C1 segment of cervical spinal cord (tissue), 14 donors: ENCODE results near the gene FGF1.

Experiments used
- DNase-seq, 14 donors: peaks; one replicate each; lab custom pipeline; 2025; lab: John Stamatoyannopoulos, UW

The FGF1 gene

DNA sequence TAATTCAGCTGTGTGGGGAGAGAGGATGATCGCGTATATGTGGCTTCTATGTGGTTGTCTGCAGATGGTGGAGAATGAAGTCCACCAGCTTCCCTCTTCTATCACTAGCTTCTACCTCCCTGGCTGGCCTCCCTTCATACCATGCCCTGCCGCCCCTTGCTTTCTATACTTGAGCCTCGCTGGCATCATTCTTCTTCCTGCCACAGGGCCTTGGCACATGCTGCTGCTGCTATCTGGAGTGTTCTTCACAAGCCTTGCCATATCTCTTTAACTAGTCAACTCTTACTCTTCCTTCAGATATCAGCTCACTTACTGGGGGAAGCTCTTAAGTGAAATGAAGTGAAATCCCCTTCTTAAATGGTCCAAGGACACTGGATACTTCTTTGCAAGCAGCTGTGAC lies 100.4 kb downstream of the FGF1 start:
- no peak for DNase-seq

GRCh38 chr5:142584891-142585290 lies 101.0 kb downstream of the FGF1 start:
- no peak for DNase-seq

DNA sequence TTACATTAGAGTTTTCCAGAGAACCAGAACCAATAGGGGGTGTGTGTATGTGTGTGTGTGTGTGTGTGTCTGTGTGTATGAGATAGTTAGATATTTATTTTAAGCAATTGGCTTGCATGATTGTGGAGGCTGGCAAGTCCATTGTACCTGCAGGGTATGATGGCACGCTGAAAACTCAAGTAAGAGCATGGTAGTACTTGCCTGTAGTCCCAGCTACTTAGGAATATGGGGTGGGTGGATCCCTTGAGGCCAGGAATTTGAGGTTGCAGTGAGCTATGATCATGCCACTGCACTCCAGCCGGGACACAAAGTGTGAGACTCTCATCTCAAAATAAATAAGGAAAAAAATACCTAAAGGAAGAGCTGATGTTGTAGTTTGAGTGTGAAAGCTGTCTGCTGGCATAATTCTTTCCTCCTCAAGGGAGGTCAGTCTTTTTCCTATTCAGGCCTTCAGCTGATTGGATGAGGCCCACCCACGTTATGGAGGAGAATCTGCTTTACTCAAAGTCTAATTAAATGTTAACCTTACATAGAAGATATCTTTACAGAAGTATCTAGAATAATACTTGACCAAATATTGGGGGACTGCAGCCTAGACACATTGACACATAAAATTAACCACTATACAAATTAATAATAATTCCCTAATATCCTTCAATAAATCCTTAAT lies 107.6 kb downstream of the FGF1 start:
- no peak for DNase-seq

DNA sequence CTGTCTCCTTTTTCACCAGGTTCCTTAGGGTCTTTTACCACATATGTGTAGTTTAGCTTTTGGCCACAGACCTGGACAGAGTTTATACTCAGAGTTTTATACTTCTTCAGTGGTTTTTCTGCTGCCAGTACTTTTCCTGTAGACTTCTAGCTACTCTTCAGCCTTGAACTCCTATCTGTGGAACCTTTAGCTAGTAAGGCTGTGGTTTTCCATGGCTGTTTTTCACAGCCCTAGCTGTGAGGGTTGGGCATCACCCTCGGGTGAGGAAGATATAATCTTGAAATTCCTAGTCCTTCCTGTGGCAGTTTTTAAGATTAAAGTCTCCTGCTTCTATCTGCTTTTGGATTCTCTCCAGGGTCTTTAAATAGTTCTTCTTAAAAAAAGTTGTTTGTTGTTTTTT lies 109.1 kb downstream of the FGF1 start:
- no peak for DNase-seq

DNA sequence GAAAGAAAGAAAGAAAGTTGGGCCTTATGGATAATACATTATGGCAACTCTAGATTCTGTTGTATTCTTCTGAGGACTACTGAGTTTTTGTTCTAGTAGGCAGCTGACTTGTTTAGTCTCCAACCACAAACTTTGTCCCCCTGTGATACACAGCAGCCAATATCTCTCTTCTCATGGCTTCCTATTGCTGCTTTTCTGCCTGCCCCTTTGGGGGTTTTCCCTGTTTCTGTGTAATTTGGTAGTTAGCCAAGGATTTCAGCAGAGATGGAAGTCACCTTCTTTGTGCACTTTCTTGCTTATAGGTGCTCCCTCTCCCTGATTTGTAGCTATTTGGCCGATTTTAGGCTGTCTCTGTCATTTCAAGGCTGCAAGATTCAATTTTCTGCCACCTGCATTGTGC lies 109.6 kb downstream of the FGF1 start:
- DNase-seq: no peak

DNA sequence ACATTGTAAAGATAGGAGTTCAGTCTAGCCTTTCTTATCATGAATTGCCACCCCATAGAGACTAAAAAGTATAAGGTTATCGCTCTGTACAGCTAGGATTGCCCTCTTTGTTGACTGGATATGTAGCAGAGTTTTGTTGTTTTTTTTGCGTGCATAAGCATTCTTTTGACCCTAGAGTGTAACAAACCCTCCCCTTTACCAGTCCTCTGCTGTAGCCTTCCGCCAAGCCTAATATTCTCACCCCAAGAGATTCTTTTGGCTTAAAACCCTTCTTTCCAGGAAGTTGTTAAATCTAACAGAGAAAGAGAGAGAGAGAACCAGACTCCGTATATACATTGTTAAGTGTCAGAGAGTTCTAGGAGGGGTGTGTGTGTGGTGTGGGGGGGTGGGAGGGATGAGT lies 113.9 kb downstream of the FGF1 start:
- DNase-seq: no peak

DNA sequence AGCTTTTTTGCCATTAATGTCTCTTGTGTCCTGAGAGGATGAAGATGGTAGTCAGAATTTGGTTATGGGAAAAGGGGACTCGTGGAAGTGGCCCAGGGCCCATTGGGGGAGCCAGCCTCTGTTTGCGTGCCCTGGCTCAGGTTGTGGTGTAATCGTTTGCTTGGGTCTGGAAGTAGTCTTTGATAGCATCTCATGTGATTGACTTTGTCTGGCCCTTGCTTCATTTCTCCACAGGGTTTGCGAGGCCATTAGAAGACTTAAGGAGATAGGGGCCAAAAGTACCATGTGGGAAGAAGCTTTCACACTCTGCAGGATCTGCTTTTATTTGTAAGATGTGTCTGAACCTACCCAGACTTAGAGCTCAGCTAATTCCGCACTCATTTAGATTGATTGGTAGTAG lies 114.5 kb downstream of the FGF1 start:
- no peak for DNase-seq

- DNase-seq: no peak
Measured at GRCh38 chr5:142569905-142570304, 116.0 kb downstream of the FGF1 start.

DNA sequence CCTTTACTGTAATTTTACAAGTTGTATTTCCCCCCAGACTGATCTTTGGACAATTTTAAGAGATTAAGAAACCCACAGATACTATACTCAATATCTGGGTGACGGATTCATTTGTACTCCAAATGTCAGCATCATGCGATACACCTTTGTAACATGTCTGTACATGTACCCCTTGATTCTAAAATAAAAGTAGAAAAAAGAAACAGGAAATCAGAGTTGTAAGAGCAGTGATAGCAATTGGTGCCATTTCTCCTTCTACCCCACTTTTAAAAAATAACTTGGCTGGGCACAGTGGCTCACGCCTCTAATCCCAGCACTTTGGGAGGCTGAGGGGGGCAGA lies 116.9 kb downstream of the FGF1 start:
- no peak for DNase-seq

DNA sequence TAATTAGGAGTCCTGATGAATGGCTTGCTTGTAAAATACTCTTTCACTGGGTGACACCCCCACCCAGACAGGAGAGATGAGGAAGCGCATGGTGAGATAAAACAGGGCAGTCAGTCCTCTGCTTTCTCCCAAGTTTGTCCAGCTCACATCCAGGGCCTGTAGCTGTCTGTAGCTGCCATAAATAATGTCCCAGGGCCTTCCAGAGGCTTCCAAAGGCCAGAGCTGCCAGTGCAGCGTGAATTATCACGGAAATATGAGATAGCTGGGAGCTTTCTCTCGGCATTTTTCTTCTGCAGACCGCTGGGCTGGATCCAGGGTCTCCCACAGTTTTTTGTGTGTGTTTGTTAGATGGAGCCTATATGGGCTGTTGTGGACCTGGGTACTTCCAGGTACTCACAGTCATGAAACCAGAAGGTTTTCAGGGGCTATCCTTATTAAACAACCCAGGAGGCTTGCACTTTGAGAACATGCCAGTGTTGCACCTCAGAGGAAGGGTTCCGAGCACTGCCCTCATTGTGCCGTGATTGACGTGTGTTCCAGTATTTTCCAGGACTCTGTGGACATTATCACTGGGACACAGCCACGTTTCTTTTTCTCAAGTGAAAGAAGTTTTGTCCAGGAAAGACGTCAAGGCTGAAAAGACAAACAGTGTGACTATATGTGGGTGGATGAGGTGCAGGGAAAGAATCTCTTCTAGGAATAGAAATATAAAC lies 117.5 kb downstream of the FGF1 start:
- DNase-seq: no peak

- no peak for DNase-seq
Measured at GRCh38 chr5:142561486-142562097, 124.3 kb downstream of the FGF1 start.

- no peak for DNase-seq
Measured at GRCh38 chr5:142561029-142561428, 124.9 kb downstream of the FGF1 start.

GRCh38 chr5:142552107-142552506 lies 133.8 kb downstream of the FGF1 start:
- DNase-seq: no peak

DNA sequence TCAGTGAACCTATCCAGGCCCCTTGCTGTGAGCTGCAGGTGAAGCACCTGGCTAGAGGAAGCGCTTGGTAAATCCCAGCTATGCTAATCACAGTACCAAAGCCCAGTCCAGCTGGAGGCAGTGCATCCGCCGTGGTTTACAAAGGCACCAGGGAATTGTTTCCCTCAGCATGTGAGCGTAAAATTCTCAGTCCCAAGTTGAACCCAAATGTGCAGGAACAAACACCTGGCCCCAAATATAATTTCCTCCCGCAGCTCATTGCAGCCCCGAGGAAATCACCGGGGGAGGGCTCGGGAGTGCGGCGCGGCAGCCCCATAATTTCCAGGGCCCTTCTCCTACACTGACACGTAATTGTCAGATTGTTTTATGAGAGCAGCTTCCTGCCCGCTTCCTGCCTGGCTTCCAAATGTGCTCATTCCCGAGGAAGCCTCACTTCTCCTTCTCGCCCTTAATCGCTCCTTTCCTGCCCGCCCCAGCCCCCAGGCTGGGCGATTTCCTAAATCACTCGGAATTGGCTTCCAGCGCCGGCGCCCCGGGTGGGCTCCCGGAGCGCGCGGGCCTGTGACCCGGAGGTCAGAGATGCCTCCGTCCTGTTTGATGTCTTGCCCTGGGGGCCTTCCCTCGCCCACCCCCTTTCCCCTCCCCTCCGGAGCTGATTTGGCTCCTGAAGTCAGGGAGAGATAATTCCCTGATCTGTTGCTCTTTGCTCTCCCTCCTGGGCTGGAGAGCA lies 134.4 kb downstream of the FGF1 start:
- DNase-seq: peak in 2 of 14 donors; percentile 4 to 49

DNA sequence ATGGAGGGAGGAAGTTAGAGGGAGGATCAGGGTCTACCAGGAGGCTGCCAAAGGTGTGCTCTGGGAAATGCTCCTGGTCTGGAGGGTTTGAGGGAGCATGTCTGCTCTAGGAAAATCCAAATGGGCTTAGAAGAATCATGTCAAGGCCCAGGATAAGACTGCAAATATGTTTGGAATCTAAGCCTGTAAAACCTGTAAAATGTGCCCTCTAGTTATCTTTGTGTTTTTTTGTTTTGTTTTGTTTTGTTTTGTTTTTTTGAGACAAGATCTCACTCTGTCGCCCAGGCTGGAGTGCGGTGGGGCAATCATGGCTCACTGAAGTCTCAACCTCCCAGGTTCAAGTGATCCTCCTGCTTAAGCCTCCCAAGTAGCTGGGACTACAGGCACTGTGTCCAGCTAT lies 135.4 kb downstream of the FGF1 start:
- no peak for DNase-seq

DNA sequence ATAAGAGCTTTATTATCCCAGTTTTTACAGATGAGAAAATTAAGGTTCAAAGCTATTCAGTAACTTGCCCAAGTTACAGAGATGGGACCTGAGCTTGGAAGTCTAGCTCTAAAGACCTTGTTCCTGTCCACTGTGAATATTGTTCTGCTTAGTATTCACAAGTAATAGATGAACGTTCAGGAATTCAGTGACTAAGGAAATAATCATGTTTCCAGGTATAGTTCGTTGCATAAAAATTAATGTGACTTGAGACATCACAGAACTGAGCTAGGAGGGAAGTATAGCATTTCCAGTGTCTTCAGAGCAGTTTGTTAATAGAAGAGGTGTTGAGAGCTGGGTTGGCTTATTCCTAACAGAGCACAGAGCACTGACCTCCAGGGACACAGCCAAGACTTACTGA lies 136.1 kb downstream of the FGF1 start:
- DNase-seq: no peak

DNA sequence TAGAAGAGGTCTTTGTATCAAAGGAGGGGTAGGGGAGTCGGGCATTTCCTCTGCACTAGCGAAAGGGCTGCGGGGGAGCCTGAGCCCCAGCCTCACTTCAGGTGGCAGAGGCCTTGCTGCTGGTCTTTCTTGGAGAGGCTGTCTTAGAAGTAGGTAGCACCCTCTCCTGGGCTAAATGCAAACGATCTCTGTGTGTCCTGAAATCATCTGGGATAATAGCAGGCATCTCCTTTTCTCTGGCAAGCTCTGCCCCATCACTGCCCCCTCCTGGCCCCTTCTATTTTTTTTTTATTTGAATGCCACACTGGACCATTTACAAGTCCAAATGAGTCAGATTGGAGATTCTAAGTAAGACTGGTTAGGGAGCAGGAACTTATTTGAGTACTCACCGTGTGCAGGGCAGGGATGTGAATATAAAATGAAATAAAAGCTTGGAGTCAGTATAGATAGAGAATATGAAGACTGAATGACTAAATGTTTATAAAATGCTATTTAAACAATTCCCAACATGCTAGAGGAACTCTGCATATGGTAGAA lies 137.1 kb downstream of the FGF1 start:
- peak in 11 of 14 donors; percentile 15 to 79 (median 32) for DNase-seq

- no peak for DNase-seq
Measured at GRCh38 chr5:142547445-142548380, 138.2 kb downstream of the FGF1 start.

DNA sequence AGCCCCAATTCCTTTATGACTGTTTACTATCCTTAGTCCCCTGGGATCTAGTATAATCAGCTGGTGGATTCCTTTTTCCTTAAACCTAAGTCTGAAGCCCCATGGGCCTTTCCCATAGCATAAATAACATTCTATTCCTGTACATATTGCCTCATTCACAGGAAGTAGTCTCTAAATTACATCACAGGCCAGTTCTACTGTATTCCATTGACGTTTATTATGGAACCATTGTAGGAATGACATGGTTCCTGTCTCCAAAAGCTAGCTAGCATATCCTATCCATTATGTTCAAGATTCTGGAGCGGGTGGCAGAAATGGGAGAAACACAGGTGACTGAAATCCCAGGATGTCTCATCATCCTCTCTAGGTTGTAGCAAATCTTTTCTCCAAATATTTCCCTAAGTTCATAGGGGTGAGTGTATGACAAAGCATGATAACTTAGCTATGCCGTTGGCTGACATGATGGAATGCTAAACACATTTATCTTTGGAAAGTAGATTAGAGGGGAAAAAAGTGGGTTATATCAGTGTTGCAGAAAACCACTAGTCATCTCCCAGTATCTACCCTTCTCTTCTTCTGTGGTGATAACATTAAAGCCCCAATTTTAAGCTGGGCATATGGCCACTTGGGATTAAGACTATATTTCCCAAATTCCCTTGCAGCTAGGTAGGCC lies 140.1 kb downstream of the FGF1 start:
- DNase-seq: no peak

GRCh38 chr5:142544946-142545649 lies 140.8 kb downstream of the FGF1 start:
- DNase-seq: no peak
